ENCODE measurements around the gene DGKB.

The DGKB gene

DNA sequence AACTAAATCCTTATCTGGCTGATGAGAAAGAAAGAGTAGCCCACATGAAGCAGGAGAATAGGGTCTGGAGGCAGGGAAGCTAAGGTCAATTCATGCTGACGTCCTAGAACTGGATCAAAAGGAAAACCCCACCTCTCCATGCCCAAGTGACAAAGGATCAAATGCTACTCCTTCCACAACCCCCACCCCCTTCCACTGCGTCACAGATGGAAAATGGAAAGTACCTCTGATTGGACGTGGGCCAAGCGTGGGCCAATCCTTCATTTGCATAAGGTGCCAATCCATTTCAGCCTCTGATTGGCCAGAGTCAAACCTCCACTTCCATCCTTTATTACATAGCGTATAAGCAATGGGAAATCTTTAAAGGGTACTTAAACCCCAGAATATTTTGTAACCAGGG, 481.8 kb downstream of the DGKB start:
- Mint-ChIP-seq H3K4me1 (peaks cover 5% of the 10 kb centered on the region), H3K9me3 (peaks cover 5% of the 10 kb centered on the region), H3K27ac (no peak overlapping the region), H3K36me3 (ENCODE audit: low read depth) (no peaks in the 10 kb centered on the region), H3K27me3 (ENCODE audit: low read depth) (no peaks in the 10 kb centered on the region), H3K4me3 (no peak overlapping the region)
- TF ChIP-seq, protein P1, sequence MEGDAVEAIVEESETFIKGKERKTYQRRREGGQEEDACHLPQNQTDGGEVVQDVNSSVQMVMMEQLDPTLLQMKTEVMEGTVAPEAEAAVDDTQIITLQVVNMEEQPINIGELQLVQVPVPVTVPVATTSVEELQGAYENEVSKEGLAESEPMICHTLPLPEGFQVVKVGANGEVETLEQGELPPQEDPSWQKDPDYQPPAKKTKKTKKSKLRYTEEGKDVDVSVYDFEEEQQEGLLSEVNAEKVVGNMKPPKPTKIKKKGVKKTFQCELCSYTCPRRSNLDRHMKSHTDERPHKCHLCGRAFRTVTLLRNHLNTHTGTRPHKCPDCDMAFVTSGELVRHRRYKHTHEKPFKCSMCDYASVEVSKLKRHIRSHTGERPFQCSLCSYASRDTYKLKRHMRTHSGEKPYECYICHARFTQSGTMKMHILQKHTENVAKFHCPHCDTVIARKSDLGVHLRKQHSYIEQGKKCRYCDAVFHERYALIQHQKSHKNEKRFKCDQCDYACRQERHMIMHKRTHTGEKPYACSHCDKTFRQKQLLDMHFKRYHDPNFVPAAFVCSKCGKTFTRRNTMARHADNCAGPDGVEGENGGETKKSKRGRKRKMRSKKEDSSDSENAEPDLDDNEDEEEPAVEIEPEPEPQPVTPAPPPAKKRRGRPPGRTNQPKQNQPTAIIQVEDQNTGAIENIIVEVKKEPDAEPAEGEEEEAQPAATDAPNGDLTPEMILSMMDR (IDR thresholded peaks at IDR 0.05; ENCODE audit: unreplicated experiment in 3 of 3), result no peak

DNA sequence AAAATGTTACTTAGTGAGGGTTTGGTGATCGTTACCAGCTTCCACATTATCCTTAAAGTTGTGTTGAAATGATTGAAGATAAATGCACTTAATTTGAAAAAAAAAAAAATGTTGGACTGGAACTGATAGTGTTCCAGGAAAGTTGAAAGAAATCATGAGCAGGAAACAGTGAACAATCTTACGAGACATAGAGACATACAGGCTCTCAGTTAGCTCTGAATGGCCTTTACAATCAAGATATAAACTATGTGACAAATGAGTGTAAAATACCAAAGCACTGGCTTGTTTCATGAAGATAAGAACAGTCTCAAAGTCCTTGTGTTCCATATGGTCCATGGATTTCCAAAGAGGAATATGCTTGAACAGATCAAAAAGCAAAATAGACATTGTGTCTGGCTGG, 483.0 kb downstream of the DGKB start:
- TF ChIP-seq, protein P1 (IDR thresholded peaks at IDR 0.05; ENCODE audit: unreplicated experiment in 3 of 3), result no peak

DNA sequence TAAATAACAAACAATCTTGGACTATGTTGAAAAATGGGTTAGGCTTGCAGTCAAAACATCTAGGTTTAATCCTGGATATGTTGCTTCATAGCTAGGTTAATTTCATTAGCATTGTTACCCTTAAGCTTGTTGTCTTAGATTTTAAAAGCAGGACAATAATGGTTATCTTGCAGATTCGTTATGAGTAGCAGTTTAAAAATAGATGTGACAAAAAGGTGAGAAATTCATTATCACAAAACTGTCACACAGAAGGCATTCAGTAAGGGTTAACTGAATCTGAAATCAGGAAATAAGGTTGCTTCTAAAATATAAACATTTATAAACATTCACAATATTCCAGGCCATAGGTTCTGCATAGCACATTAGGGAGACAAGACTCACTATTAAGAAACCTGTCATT, 483.9 kb downstream of the DGKB start:
- Mint-ChIP-seq H3K9me3 (peaks cover 5% of the 10 kb centered on the region), H3K27me3 (ENCODE audit: low read depth) (no peaks in the 10 kb centered on the region)

More for the DNA sequence above, 483.0 kb downstream of the DGKB start:
- no peaks in the 10 kb centered on the region for H3K27me3 Mint-ChIP-seq (ENCODE audit: low read depth)
- H3K4me3 Mint-ChIP-seq, result no peak overlapping the region
- no peaks in the 10 kb centered on the region for H3K36me3 Mint-ChIP-seq (ENCODE audit: low read depth)
- H3K4me1 Mint-ChIP-seq, result peaks cover 5% of the 10 kb centered on the region
- H3K27ac Mint-ChIP-seq, result peak overlapping the region; percentile 2 to 73 (median 19)
- H3K9me3 Mint-ChIP-seq, result peaks cover 5% of the 10 kb centered on the region

DNA sequence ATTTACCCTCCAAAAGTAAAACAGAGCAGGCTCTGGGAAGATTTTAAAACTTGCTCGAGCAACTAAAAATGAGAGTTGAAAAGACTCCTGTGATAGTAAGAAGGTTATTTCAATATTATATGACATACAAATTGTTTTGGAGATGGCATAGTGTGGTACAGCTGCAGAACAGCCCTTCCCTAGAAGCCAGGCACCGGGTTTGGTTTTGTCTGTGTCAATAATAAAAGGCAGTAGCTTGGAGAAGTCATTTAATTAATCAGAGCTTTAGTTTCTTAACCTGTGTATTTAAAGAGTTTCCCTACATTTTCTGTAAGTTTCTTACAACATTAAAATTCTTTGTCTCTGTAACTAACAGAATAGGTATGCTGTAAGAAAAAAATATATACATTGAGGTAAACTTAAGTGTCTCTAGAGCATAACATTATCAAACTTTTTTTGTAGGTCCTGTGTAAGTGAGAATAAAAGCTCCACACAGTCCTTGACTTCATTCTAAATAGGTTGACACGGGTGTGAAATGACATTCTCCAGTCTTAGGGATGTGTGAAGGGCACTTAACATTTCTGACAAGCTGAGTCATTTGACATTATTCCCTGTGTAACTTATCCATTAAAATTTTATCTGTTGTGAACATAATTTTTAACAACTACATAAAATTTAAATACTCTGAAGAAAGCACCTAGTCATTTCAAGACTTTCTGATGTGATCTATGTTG, 488.1 kb downstream of the DGKB start:
- H3K9me3 Mint-ChIP-seq, result peaks cover 5% of the 10 kb centered on the region
- H3K4me3 Mint-ChIP-seq, result no peak overlapping the region
- H3K36me3 Mint-ChIP-seq (ENCODE audit: low read depth), result no peaks in the 10 kb centered on the region
- TF ChIP-seq, protein P1 (IDR thresholded peaks at IDR 0.05; ENCODE audit: unreplicated experiment in 3 of 3), result no peak
- no peak overlapping the region for H3K27ac Mint-ChIP-seq
- peaks cover under 1% of the 10 kb centered on the region for H3K4me1 Mint-ChIP-seq
- no peaks in the 10 kb centered on the region for H3K27me3 Mint-ChIP-seq (ENCODE audit: low read depth)

More for the DNA sequence above, 483.9 kb downstream of the DGKB start:
- Mint-ChIP-seq H3K4me1 (peaks cover 5% of the 10 kb centered on the region), H3K27ac (no peak overlapping the region), H3K36me3 (ENCODE audit: low read depth) (no peaks in the 10 kb centered on the region), H3K4me3 (no peak overlapping the region)
- TF ChIP-seq, protein P1 (IDR thresholded peaks at IDR 0.05; ENCODE audit: unreplicated experiment in 3 of 3), result no peak

DNA sequence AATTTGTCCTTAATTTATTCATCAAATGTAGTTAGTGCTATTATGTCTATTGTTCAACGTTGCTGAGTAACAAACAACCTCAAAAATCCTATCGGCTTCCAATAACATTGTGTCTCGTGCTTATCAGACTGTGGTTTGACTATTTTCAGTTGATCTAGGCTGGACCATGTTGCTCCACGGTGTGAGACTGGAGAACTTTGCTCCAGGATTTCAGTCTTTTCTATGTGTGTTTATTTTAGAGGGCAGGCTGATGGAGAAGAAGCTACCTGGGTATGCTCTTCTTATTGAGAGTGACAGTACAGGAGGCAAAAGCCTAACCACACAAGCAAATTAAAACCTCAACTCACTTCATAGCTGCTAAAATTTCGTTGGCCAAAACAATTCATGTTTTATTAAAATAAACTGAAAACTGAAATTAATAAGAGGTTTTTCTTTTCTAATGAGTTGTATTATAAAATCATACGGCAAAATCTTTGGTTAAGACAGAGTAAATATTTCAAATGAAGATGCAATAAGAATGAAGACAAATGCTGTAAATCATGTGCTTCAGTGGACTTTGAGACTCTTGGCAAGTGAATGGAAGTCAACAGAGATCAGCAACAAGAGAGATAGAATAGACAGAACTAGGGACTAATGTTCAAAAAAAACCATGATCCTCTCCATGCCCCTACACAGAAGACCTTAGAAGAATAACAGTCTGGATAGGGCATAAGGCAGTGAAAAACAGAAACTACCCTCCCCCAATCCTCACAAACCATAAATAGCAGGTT, 495.1 kb downstream of the DGKB start:
- Mint-ChIP-seq H3K36me3 (ENCODE audit: low read depth) (no peaks in the 10 kb centered on the region), H3K4me3 (no peak overlapping the region), H3K9me3 (no peaks in the 10 kb centered on the region), H3K27ac (no peak overlapping the region), H3K4me1 (peaks cover 8% of the 10 kb centered on the region), H3K27me3 (ENCODE audit: low read depth) (no peaks in the 10 kb centered on the region)
- TF ChIP-seq, protein P1 (IDR thresholded peaks at IDR 0.05; ENCODE audit: unreplicated experiment in 3 of 3), result no peak

Measured in nephron (organoid).